ENCODE results near the gene IPPK. TPM values are rescaled to one million over a fixed set of nuclear protein-coding genes. Genes with fewer than 3 reads are reported as not detected.

IPPK gene
- total RNA-seq, 1 experiment from 2014 or later: 5.4 TPM

DNA sequence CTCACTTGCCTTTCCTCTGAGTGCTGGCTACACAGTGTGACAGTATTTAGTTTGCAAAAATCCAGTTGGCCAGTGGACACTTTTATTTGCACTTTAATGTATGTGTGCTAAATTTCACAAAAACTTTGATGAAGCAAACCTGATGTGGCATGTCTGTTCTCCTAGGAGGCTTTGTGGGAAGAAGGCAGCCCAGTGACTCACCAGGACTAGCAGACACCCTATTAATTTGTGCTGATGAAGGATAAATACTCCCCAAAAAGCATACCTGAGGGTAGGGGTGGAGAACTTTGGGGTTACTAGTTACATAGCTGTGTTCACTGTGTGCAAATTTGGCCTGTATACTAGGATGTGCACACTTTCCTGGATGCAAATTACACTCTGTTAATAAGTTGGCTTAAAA is 39.3 kb upstream of the IPPK start:
- DNase-seq (ENCODE audit: low read depth, low spot score) (no peak), ATAC-seq (no peak)
- BruUV-seq (replicated peaks): no TSS peak
- H3K27me3 ChIP-seq (ENCODE audit: control insufficient read depth, insufficient read depth, low read length): no peaks in the 10 kb centered on the region
- POLR2A ChIA-PET: no interaction called here
- no peaks in the 10 kb centered on the region for H3K9me3 ChIP-seq (ENCODE audit: control insufficient read depth, insufficient read depth, low read depth, low read length)
- no peaks in the 10 kb centered on the region for H3K36me3 ChIP-seq (ENCODE audit: control insufficient read depth, insufficient read depth, low read length)
- in situ Hi-C loops (cut with HindIII; ENCODE audit: low pct_unique_long_range_greater_than_20kb, low sequenced_read_pairs) (no loop called here), intact Hi-C loops (cut with micrococcal nuclease; ENCODE audit: unreplicated experiment) (no loop called here)
- H3K27ac ChIP-seq (ENCODE audit: low read length): no peak overlapping the region
- no peak for TF ChIP-seq TCF7L2 (IDR thresholded peaks at IDR 0.05; ENCODE audit: low read depth, low read length)
- no peak for TF ChIP-seq SIN3A (IDR thresholded peaks at IDR 0.05; ENCODE audit: borderline replicate concordance, insufficient read depth, low read depth, low read length)
- no peak for TF ChIP-seq POLR2AphosphoS5 (IDR thresholded peaks at IDR 0.05; ENCODE audit: low read depth, low read length)
- TF ChIP-seq, protein P1, sequence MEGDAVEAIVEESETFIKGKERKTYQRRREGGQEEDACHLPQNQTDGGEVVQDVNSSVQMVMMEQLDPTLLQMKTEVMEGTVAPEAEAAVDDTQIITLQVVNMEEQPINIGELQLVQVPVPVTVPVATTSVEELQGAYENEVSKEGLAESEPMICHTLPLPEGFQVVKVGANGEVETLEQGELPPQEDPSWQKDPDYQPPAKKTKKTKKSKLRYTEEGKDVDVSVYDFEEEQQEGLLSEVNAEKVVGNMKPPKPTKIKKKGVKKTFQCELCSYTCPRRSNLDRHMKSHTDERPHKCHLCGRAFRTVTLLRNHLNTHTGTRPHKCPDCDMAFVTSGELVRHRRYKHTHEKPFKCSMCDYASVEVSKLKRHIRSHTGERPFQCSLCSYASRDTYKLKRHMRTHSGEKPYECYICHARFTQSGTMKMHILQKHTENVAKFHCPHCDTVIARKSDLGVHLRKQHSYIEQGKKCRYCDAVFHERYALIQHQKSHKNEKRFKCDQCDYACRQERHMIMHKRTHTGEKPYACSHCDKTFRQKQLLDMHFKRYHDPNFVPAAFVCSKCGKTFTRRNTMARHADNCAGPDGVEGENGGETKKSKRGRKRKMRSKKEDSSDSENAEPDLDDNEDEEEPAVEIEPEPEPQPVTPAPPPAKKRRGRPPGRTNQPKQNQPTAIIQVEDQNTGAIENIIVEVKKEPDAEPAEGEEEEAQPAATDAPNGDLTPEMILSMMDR (IDR thresholded peaks at IDR 0.05): no peak
- TF ChIP-seq, protein P2, sequence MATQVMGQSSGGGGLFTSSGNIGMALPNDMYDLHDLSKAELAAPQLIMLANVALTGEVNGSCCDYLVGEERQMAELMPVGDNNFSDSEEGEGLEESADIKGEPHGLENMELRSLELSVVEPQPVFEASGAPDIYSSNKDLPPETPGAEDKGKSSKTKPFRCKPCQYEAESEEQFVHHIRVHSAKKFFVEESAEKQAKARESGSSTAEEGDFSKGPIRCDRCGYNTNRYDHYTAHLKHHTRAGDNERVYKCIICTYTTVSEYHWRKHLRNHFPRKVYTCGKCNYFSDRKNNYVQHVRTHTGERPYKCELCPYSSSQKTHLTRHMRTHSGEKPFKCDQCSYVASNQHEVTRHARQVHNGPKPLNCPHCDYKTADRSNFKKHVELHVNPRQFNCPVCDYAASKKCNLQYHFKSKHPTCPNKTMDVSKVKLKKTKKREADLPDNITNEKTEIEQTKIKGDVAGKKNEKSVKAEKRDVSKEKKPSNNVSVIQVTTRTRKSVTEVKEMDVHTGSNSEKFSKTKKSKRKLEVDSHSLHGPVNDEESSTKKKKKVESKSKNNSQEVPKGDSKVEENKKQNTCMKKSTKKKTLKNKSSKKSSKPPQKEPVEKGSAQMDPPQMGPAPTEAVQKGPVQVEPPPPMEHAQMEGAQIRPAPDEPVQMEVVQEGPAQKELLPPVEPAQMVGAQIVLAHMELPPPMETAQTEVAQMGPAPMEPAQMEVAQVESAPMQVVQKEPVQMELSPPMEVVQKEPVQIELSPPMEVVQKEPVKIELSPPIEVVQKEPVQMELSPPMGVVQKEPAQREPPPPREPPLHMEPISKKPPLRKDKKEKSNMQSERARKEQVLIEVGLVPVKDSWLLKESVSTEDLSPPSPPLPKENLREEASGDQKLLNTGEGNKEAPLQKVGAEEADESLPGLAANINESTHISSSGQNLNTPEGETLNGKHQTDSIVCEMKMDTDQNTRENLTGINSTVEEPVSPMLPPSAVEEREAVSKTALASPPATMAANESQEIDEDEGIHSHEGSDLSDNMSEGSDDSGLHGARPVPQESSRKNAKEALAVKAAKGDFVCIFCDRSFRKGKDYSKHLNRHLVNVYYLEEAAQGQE (IDR thresholded peaks at IDR 0.05; ENCODE audit: insufficient read depth in 1 of 2, low read depth in 2 of 2, low read length in 1 of 2): no peak
- CTCF ChIA-PET: no interaction called here
- no peak overlapping the region for H3K4me3 ChIP-seq (ENCODE audit: low read depth in 2 of 2, low read length in 2 of 2)
- no peaks in the 10 kb centered on the region for H3K4me1 ChIP-seq (ENCODE audit: control insufficient read depth, insufficient read depth, low read length)

DNA sequence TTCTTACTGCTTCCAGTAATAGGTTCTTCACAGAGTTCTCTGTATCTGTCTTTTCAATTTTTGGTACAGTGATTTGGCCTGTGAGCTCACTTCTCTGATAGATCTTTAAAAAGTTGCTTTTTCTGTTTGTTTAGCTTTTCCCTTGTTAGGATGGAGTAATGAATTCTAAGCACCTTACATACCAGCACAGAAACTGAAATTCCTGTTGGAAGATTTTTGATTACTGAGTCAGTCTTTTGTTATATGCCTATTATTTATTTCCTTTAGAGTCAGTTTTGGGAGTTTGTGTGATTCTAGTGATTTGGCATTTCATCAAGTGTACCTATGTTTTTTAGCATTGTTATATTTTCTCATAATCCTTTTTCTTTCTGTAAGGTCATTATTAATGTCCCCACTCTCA is 37.6 kb upstream of the IPPK start:
- H3K27me3 ChIP-seq (ENCODE audit: control insufficient read depth, insufficient read depth, low read length): no peaks in the 10 kb centered on the region
- H3K4me3 ChIP-seq (ENCODE audit: low read depth in 2 of 2, low read length in 2 of 2): no peak overlapping the region
- BruUV-seq (replicated peaks): no TSS peak
- intact Hi-C loops (cut with micrococcal nuclease; ENCODE audit: unreplicated experiment) (no loop called here), in situ Hi-C loops (cut with HindIII; ENCODE audit: low pct_unique_long_range_greater_than_20kb, low sequenced_read_pairs) (no loop called here)
- no peaks in the 10 kb centered on the region for H3K9me3 ChIP-seq (ENCODE audit: control insufficient read depth, insufficient read depth, low read depth, low read length)
- no peak overlapping the region for H3K27ac ChIP-seq (ENCODE audit: low read length)
- H3K4me1 ChIP-seq (ENCODE audit: control insufficient read depth, insufficient read depth, low read length): no peaks in the 10 kb centered on the region
- ChIA-PET CTCF (no interaction called here), POLR2A (no interaction called here)
- ATAC-seq (no peak), DNase-seq (ENCODE audit: low read depth, low spot score) (no peak)
- TF ChIP-seq, protein P1 (IDR thresholded peaks at IDR 0.05): no peak
- H3K36me3 ChIP-seq (ENCODE audit: control insufficient read depth, insufficient read depth, low read length): no peaks in the 10 kb centered on the region
